ENCODE results near the gene BICD1. TPM values are rescaled to one million over a fixed set of nuclear protein-coding genes. Genes with fewer than 3 reads are reported as not detected.

BICD1 gene
- total RNA-seq: 49.5 TPM

DNA sequence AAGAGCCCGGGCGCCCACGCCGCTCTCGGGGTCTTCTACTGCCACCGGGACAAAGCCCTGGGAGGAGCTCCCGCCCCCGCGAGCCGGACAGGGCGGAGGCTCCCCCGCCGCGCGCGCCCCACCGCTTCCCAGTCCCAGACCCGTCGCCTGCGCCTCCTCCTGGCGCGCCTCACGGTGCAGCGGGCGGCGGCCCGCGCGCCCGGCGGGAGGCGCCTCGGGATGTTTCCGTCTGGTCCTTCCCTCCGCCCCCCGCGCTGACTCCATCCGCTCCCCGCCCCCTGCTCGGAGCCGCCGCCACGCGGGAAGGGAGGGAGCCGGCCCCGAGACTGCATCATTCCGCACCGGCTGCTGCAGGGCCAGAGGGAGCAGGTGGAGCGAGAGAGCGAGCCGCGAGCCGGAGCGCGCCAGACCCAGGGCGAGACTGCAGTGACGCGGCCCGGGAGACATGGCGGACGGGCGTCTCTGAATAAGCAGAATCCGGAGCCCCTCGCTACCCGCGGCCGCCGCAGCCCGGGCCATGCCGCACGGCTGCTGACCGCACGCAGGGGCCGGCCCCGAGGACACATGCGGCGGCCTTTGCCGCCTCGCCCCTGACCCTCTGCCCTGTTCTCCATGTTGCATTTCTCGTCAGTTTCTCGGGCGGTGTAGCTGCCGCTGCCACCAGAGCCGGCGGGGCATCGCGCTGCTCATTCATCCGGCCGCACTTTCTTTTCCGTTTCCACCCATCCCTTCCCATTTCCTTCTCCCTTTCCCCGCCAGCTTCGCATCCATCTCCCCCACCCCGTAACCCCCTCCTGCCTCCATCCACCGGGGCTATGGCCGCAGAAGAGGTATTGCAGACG, at the start of gene BICD1:
BICD1 (plus strand) TSS at position 331 of the 842 bp plus-strand sequence; CDS start at position 816, 485 bp downstream.

DNA sequence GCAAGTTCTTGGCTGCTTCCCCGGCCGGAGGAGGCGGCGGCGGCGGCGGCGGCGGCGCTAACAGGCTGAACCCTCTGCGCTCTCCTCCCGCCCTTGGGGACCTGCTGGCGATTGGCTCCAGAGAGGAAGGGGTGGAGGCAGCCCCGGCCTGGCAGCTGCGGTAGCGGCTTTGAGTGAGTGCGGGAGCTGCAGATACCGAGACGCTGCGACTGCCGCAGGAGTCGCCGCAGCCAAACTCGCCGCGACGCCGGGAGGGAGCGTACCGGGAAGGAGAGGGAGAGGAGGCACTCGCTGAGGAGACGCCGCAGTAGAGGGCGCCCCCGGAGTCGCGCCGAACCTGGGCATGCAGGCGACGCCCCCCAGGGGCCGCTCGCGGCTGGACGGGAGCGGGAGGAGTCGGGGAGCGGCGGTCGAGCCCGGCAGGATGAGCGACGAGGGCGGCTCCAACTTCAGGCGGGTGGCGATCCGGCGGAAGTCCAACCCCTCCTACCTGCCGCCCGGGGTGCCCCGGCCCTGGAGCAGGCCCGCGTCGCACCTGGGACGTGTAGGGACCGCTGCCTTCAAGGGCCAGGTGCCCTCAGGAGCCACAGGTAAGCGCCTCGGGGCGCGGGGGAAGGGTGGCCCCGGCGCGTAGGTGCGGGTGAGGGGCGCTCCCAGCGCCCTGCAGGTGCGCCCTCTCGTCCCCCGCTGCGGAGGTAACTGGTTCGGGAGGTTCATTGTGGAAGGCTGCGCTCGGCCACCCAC, 292.9 kb downstream of the BICD1 start, which contains the start of gene FGD4:
FGD4 (plus strand) TSS at position 189 of the 744 bp plus-strand sequence.

Other genes starting within 250 kb of the BICD1 start
- gene RESF1, start 147.4 kb upstream of the BICD1 start, total RNA-seq: 77.7 TPM